ENCODE results near the gene RGS3.

RGS3 gene

GRCh38 chr9:113622600-113623400 is 159.3 kb downstream of the RGS3 start:
- Mint-ChIP-seq H3K4me1 (ENCODE audit: low read depth) (peaks cover 59% of the 10 kb centered on the region), H3K27me3 (peaks cover 9% of the 10 kb centered on the region), H3K27ac (peak overlapping the region; percentile 100), H3K4me3 (peak overlapping the region; percentile 70), H3K9me3 (no peaks in the 10 kb centered on the region), H3K36me3 (ENCODE audit: low read depth) (no peaks in the 10 kb centered on the region)

DNA sequence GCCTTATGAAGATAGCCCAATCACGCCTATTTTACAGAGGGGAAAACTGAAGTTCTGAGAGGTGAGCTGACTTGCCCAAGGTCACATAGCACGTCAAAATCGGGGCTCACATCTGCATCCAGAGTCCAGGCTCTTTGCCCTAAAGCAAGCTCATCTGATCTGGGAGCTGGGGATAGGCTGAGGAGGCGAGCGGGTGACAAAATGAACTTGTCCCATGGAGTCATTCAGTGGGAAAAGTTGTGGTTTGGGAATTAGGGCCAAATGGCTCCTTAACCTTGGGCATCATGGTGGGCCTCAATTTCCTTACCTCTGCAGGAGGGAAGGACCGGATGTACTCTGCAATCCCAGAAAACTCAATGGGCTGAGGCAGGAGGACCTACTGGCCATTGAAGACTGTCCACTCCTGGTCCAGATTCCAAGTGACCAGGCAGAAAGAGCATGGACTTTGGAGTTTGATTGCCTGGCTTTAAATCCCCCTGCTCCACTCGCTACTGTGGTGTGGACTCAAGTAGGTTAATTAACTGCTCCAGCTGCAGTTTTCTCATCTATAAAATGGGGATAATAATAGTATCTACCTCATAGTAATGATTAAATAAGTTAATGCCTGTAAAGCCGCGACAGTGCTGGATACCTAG is 160.4 kb downstream of the RGS3 start:
- Mint-ChIP-seq H3K4me3 (peak overlapping the region; percentile 70), H3K4me1 (ENCODE audit: low read depth) (peaks cover 53% of the 10 kb centered on the region), H3K27me3 (peaks cover 5% of the 10 kb centered on the region), H3K9me3 (no peaks in the 10 kb centered on the region), H3K36me3 (ENCODE audit: low read depth) (no peaks in the 10 kb centered on the region), H3K27ac (peak overlapping the region; percentile 100)

GRCh38 chr9:113624721-113625120 is 161.2 kb downstream of the RGS3 start:
- Mint-ChIP-seq H3K36me3 (ENCODE audit: low read depth) (no peaks in the 10 kb centered on the region), H3K4me3 (no peak overlapping the region), H3K9me3 (no peaks in the 10 kb centered on the region), H3K4me1 (ENCODE audit: low read depth) (peaks cover 46% of the 10 kb centered on the region), H3K27ac (no peak overlapping the region), H3K27me3 (no peaks in the 10 kb centered on the region)

DNA sequence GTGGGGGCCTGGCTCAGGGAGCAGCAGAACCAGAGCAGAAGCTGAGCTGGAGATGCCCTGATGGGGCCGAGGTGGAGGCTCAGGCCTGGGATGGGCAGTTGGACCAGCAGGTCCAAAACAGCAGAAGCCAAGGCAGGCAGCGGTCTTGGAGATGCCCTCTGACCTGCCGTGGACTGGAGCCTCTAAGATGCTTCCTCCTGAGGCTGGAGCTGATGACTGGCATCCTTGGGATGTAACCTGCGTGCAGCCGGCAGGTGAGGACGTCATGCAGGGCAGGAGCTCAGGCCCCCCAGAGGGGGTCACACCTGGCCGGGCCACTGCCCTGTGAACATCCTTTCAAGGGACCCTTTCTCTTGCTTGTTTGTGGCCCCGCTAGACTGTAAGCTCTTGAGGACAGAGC is 162.0 kb downstream of the RGS3 start:
- Mint-ChIP-seq H3K4me3 (no peak overlapping the region), H3K4me1 (ENCODE audit: low read depth) (peaks cover 38% of the 10 kb centered on the region), H3K27ac (no peak overlapping the region), H3K27me3 (no peaks in the 10 kb centered on the region), H3K9me3 (no peaks in the 10 kb centered on the region), H3K36me3 (ENCODE audit: low read depth) (no peaks in the 10 kb centered on the region)

DNA sequence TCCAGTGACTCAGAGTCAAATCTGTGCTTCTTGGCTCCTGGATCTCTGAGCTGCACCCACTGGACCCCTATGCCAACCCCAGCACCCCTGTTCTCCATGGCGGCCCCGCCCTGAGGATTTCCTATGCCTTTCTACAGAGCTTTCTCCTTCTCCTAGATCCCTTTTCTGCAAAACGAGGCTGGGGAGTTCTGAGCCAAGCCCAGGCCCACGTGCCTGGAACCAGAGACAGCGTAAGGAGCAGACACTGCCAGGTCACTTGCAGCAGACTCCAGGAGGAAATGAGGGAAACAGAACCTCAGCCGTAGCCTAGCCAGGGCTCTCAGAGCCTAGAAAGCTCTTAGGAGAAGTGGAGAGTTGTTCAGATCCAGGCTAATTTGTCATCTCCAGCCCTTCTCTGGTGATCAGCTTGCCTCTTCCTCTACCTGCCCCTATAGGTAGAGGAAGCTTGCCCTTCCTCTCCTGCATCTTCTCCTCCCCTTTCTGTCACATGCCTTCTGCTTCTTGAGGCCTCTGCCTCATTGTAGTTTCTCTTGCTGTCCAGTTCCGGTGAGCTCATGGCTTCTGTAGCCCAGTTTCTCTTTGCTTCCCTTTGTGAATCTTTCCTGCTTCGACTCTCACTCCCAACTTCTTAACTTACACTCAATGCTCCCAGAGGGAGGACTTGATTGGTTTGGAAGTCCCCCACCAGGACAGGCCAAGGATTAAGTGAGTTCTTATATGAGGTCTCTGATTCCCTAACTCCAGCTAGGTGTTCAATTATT is 163.4 kb downstream of the RGS3 start:
- peaks cover 25% of the 10 kb centered on the region for H3K4me1 Mint-ChIP-seq (ENCODE audit: low read depth)
- H3K4me3 Mint-ChIP-seq = no peak overlapping the region
- no peak overlapping the region for H3K27ac Mint-ChIP-seq
- H3K36me3 Mint-ChIP-seq (ENCODE audit: low read depth) = no peaks in the 10 kb centered on the region
- no peaks in the 10 kb centered on the region for H3K9me3 Mint-ChIP-seq
- peaks cover 2% of the 10 kb centered on the region for H3K27me3 Mint-ChIP-seq

DNA sequence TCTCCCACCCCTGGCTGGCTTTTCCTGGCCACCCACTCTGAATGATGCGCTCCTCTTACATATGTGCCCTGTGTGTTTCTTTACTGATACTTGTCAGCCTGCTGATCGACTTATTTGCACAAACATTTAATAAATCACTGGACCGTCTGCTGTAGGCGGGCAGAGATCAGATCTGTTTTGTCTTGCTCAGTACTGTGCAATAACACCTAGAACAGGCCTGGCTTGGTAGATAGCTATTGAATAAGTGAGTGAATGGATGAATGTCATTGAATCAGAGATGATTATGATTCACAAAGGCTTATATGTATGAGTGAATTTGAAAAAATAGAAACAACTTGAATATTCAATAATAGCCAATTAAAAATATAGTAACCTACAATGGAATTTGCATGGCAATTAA is 165.1 kb downstream of the RGS3 start:
- Mint-ChIP-seq H3K9me3 (no peaks in the 10 kb centered on the region), H3K4me3 (no peak overlapping the region), H3K27ac (no peak overlapping the region), H3K27me3 (peaks cover 6% of the 10 kb centered on the region), H3K4me1 (ENCODE audit: low read depth) (peaks cover 22% of the 10 kb centered on the region), H3K36me3 (ENCODE audit: low read depth) (no peaks in the 10 kb centered on the region)

- Mint-ChIP-seq H3K36me3 (ENCODE audit: low read depth) (no peaks in the 10 kb centered on the region), H3K9me3 (no peaks in the 10 kb centered on the region), H3K27ac (no peak overlapping the region), H3K27me3 (peaks cover 6% of the 10 kb centered on the region), H3K4me3 (no peak overlapping the region), H3K4me1 (ENCODE audit: low read depth) (peaks cover 15% of the 10 kb centered on the region)
Observed at GRCh38 chr9:113630386-113631136, 167.0 kb downstream of the RGS3 start.

GRCh38 chr9:113631137-113631765 is 167.7 kb downstream of the RGS3 start:
- Mint-ChIP-seq H3K4me3 (no peak overlapping the region), H3K27ac (no peak overlapping the region), H3K4me1 (ENCODE audit: low read depth) (peaks cover 15% of the 10 kb centered on the region), H3K27me3 (peaks cover 8% of the 10 kb centered on the region), H3K36me3 (ENCODE audit: low read depth) (no peaks in the 10 kb centered on the region), H3K9me3 (no peaks in the 10 kb centered on the region)

GRCh38 chr9:113631871-113632665 is 168.5 kb downstream of the RGS3 start:
- H3K4me1 Mint-ChIP-seq (ENCODE audit: low read depth) = peaks cover 15% of the 10 kb centered on the region
- H3K36me3 Mint-ChIP-seq (ENCODE audit: low read depth) = no peaks in the 10 kb centered on the region
- peak overlapping the region; percentile 72 for H3K27ac Mint-ChIP-seq
- no peak overlapping the region for H3K4me3 Mint-ChIP-seq
- H3K9me3 Mint-ChIP-seq = no peaks in the 10 kb centered on the region
- peaks cover 8% of the 10 kb centered on the region for H3K27me3 Mint-ChIP-seq

- Mint-ChIP-seq H3K36me3 (ENCODE audit: low read depth) (no peaks in the 10 kb centered on the region), H3K9me3 (no peaks in the 10 kb centered on the region), H3K27me3 (peaks cover 8% of the 10 kb centered on the region), H3K4me1 (ENCODE audit: low read depth) (peaks cover 15% of the 10 kb centered on the region), H3K4me3 (no peak overlapping the region), H3K27ac (no peak overlapping the region)
Observed at GRCh38 chr9:113632776-113633590, 169.5 kb downstream of the RGS3 start.

GRCh38 chr9:113633782-113634595 is 170.5 kb downstream of the RGS3 start:
- peaks cover 15% of the 10 kb centered on the region for H3K4me1 Mint-ChIP-seq (ENCODE audit: low read depth)
- H3K27ac Mint-ChIP-seq = no peak overlapping the region

DNA sequence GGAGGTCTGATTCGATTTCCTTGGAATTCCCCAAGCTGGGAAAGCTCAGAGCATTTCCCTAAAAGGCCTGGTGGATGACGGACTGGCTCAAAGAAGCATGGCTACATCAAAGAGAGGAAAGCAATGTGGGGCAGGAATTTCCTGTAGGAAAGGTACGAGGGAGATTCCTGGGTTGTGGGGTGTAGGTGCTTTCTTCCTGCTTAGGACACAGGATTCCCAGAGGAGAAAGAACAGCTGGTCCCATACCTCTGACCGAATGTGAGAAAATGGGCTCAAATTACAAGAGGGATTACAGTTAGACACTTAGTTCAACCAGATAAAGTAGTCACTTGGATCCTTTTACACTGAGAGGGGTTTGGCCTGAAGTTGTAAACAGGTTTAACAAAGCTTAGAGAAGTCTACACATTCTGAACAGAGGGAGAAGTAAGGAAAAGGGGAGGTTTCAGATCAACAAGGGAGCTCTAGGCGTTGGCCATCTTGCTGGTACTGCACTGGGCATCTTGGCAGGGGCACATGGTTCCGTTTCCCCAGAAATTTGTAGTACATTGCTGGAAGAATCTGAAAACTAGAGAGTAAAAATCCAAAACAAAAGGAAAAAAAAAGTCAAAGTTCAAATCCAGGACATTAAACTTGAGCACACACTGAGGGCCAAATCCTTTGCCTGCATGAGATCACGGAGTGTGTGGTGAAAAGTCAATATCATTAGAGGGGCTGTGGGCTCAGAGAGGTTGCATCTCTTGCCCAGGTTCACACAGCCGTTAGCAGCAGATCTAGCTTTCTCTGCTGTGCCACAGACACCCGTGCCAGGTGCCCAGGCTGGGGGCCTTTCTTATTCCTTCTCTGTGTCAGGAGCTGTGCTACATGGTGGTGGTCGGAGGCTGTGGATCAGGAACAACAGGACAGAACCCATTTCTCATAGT is 171.3 kb downstream of the RGS3 start:
- H3K27me3 Mint-ChIP-seq = peaks cover 8% of the 10 kb centered on the region
- H3K4me1 Mint-ChIP-seq (ENCODE audit: low read depth) = peaks cover 15% of the 10 kb centered on the region
- no peaks in the 10 kb centered on the region for H3K9me3 Mint-ChIP-seq
- H3K36me3 Mint-ChIP-seq (ENCODE audit: low read depth) = no peaks in the 10 kb centered on the region
- H3K27ac Mint-ChIP-seq = no peak overlapping the region
- no peak overlapping the region for H3K4me3 Mint-ChIP-seq

More at GRCh38 chr9:113633782-113634595, 170.5 kb downstream of the RGS3 start:
- Mint-ChIP-seq H3K9me3 (no peaks in the 10 kb centered on the region), H3K4me3 (no peak overlapping the region), H3K27me3 (peaks cover 8% of the 10 kb centered on the region), H3K36me3 (ENCODE audit: low read depth) (no peaks in the 10 kb centered on the region)

All from stimulated activated naive CD8-positive, alpha-beta T cell treated with anti-CD3 and anti-CD28 coated beads, Interleukin-15, Interleukin-2, amounts not matched to agents 100 ng/mL and 50 ng/mL, for 24 hours (primary cell).